C4-2B (cell line): ENCODE data around the gene PIK3R3.

Experiments used
- CTCF ChIP-seq: fragments of 450-650 bp; conservative IDR thresholded peaks from 2 replicates; pipeline ENCODE4 v1.5.1; 2017; ENCODE audit warnings: mild to moderate bottlenecking
- ZFX ChIP-seq: fragments of 450-650 bp; IDR thresholded peaks from 2 replicates; pipeline ENCODE4 v1.6.1; 2017

GRCh38 chr1:46053734-46054133, 78.7 kb downstream of the PIK3R3 start:
- TF ChIP-seq CTCF (no peak), ZFX (no peak)
